Large intestine (tissue), 3 donors: Measurements from ENCODE around the gene NIN. TPM values are rescaled to one million over a fixed set of nuclear protein-coding genes. Genes with fewer than 3 reads are reported as not detected.

Source experiments
- DNase-seq, 2 donors: peaks; one replicate each; pipeline versions ENCODE4 v3.0.0 to v3.0.0-alpha.2; 2013
- H3K27ac ChIP-seq: one replicate; pipeline ENCODE4 v1.5.1; 2013; ENCODE audit warnings: low read length
- H3K27me3 ChIP-seq: 2 replicates; pipeline ENCODE4 v1.6.1; 2013; ENCODE audit warnings: low read length; ENCODE audit not compliant: control insufficient read depth, insufficient read depth
- H3K36me3 ChIP-seq: 2 replicates; pipeline ENCODE4 v1.6.1; 2013; ENCODE audit warnings: low read length; ENCODE audit not compliant: control insufficient read depth, insufficient read depth
- H3K4me1 ChIP-seq: one replicate; pipeline ENCODE4 v1.6.1; 2013; ENCODE audit warnings: low read length; ENCODE audit not compliant: control insufficient read depth, insufficient read depth
- H3K4me3 ChIP-seq: one replicate; pipeline ENCODE4 v1.5.1; 2013; ENCODE audit warnings: low read length
- H3K9me3 ChIP-seq: one replicate; pipeline ENCODE4 v1.6.1; 2013; ENCODE audit warnings: mild to moderate bottlenecking, low read depth, low read length, moderate library complexity; ENCODE audit not compliant: control insufficient read depth
- WGBS: methylation state at CpG from one replicate; pipeline ENCODE4 v1.1.5; 2013; ENCODE audit warnings: low lambda C conversion rate; ENCODE audit not compliant: insufficient coverage; 5-methylcytosine and 5-hydroxymethylcytosine counted together
- polyA plus RNA-seq: library from polyadenylated mRNA; unstranded; fragments of 120-200 nt; gene quantifications from one replicate; pipeline ENCODE4 v1.2.1, GENCODE V29; 2013

NIN gene
- polyA plus RNA-seq, 1 donor = 8.2 TPM

DNA sequence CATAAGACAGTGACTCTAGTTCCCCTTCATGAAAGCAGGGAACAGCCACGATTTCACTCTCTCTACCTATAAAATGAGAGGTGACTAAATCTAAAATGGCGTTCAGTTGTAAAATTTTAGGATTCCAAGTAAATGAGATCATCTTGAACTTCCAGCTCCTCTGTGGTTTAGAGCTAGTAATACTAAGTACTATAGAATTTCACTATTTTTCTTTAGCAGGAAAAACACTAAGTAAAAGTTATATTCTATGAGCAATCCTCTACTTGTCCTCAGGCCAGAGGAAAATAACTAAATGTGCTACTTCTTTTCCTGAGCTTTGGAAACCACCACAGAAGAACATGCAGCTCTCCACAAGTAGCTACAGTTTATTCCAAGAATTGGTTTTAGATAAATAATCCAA, 55.6 kb downstream of the NIN start:
- H3K9me3 ChIP-seq = no peaks in the 10 kb centered on the region
- H3K4me3 ChIP-seq = no peak overlapping the region
- no peak for DNase-seq
- no peaks in the 10 kb centered on the region for H3K27me3 ChIP-seq
- no peak overlapping the region for H3K27ac ChIP-seq
- H3K4me1 ChIP-seq = no peaks in the 10 kb centered on the region
- peaks cover 7% of the 10 kb centered on the region for H3K36me3 ChIP-seq
- 80% methylated on average over 2 of the region's 2 CpGs for WGBS

DNA sequence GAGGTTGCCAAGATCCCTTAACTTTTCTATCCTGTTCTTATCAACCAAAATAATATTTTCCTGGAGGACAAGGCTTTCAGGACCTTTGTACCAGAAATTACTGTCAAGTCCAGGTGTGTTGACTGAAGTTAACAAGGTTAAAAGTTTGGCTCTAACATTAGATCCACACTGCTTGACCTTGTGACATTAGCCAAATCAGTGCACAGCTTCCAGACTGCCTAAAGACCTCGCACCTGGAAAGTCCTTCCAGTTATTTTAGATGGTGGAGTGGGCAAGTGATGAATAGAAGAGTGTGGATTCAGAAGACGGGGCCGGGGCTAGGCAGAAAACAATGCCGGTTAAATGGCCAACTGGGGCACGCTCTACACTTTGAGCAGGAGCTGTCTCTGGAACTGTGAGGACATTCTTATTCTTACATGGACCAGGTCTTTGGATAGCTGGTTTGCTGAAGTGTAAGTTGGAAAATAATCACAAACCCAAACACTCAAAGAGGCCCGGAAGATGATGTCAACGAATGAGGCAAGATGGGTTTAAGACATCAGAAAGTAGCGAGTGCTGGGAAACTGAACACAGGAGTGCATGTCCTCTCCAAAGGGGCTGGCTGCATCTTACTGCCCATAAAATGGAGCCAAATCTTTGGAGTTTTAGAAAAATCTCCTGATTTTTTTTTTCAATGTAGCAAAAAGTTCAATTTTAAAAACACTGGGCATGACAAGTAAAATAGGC, 56.3 kb downstream of the NIN start:
- DNase-seq = no peak
- WGBS = 90% methylated on average over 8 of the region's 8 CpGs
- Histone ChIP-seq H3K27me3 (no peaks in the 10 kb centered on the region), H3K27ac (no peak overlapping the region), H3K9me3 (no peaks in the 10 kb centered on the region), H3K4me1 (no peaks in the 10 kb centered on the region), H3K36me3 (peaks cover 14% of the 10 kb centered on the region), H3K4me3 (no peak overlapping the region)

DNA sequence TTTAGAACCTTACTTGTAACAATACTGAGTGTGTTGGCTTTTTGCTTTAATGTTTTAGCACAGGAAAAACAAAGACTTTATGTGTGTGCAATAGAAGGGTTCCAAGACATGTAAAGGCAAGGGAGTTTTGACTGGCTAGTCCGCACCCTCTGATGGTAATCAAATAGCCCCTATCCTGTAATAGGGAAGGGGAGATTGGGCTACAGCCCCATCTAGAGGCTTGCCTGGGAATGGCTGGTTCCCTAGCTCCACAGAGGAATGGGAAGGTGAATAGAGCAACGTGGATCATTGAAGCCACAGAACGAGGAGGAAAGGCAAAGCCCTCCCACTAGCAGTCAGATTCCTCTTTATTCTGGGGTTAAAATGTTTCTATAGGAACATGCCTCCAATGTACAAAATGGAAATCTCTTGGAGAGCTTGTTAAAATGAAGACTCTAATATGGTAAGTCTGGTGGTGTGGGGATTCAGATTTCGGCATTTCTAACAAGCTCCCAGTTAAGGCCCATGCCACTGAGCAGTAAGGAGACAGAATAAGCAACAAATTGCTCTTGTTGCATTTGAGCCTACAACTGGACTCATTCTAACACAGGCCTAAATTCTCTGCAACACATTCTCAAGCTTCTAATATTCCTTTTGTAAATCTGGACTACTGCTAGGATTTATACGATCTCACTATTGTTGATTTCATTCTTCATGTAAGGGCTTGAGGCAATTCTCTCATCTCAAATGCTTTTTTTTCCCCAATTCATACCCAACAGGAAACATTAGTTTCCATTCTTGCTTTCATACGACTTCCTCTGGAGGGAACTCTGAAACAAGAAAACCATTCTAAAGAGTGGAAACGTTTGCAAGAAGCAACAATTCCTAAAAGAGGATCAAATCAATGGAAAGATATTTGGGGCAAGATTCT, 57.1 kb downstream of the NIN start:
- no peaks in the 10 kb centered on the region for H3K4me1 ChIP-seq
- 63% methylated on average over 2 of the region's 7 CpGs for WGBS
- DNase-seq = no peak

DNA sequence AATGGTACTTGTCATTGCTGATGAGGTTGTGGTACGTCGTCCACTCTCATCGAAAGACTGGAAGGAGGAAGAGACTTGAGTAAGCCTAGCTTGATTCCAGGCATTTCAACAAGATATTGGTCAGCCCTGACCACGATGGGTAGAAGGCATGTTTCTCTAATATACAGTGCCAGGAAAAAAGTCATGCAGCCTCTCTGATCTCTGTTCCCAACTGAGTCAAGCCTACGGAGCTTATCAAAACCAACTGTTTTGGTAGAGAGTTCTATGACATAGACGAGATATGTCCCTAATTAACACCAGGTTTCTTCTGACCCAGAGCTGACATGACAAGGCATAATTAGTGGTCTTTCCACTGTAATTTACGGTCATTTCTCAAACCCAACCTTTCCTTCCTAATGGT, 58.5 kb downstream of the NIN start:
- no peak overlapping the region for H3K27ac ChIP-seq
- H3K27me3 ChIP-seq = no peaks in the 10 kb centered on the region
- H3K4me3 ChIP-seq = no peak overlapping the region
- H3K36me3 ChIP-seq = peaks cover 18% of the 10 kb centered on the region
- H3K9me3 ChIP-seq = no peaks in the 10 kb centered on the region
- WGBS = 100% methylated on average over 1 of the region's 7 CpGs
- H3K4me1 ChIP-seq = no peaks in the 10 kb centered on the region
- DNase-seq = no peak

More for the DNA sequence above, 57.1 kb downstream of the NIN start:
- Histone ChIP-seq H3K9me3 (no peaks in the 10 kb centered on the region), H3K27me3 (no peaks in the 10 kb centered on the region), H3K27ac (no peak overlapping the region), H3K36me3 (peaks cover 18% of the 10 kb centered on the region), H3K4me3 (no peak overlapping the region)

DNA sequence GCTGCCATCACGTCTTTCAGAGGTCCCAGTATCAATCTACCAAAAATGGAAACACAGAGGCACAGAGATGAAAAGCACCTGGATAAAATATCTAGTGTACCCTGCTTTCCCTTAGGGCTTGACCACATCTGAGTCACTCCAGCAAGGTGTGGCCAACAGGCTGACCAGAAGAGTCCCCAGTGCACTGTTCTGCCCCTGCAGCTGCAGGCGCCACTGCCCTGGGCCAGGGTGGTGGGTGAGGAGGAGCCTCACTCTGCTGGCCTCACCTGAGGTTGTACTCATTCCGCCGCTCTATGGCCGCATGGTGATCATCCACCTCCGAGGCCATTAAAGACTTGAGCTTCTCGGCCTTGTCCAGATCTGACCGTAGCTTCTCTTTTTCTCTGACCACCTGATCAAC, 60.4 kb downstream of the NIN start:
- WGBS = 100% methylated on average over 1 of the region's 8 CpGs
- Histone ChIP-seq H3K4me1 (no peaks in the 10 kb centered on the region), H3K36me3 (peaks cover 22% of the 10 kb centered on the region)

DNA sequence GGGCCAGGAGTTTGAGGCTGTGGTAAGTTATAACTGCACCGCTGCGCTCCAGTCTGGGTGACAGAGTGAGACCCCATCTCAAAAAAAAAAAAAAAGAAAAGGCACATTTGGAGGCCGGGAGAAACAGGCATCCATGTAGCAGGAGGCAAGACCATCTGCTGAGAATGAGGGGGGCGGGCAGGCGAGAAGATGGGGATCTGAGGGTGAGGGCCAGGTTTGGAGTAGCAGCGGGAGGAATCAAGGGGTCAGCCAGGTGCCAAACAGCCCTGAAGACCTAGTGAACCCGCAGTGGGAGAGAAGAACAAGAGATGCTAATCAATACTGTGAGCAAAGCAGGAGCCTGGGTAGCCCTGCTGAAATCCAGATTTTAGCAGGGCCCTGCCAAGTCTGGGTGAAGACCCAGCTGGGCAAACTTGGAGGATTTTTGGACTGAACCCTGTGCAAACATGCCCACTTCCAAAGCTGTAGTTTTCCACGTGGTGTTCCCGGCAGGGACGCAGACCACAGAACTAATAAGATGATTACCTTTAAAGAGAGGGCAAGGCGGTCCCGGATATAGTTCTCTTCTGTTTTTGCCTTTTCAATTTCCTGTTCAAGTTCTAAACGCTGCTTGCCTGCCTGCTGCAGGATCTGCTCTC, 61.0 kb downstream of the NIN start:
- no peak overlapping the region for H3K4me3 ChIP-seq
- no peak for DNase-seq
- H3K27me3 ChIP-seq = no peaks in the 10 kb centered on the region
- no peak overlapping the region for H3K27ac ChIP-seq
- H3K4me1 ChIP-seq = no peaks in the 10 kb centered on the region
- H3K9me3 ChIP-seq = no peaks in the 10 kb centered on the region
- WGBS = 80% methylated on average over 3 of the region's 13 CpGs
- peaks cover 22% of the 10 kb centered on the region for H3K36me3 ChIP-seq

More for the DNA sequence above, 60.4 kb downstream of the NIN start:
- DNase-seq = no peak
- Histone ChIP-seq H3K27me3 (no peaks in the 10 kb centered on the region), H3K9me3 (no peaks in the 10 kb centered on the region), H3K4me3 (no peak overlapping the region), H3K27ac (no peak overlapping the region)

DNA sequence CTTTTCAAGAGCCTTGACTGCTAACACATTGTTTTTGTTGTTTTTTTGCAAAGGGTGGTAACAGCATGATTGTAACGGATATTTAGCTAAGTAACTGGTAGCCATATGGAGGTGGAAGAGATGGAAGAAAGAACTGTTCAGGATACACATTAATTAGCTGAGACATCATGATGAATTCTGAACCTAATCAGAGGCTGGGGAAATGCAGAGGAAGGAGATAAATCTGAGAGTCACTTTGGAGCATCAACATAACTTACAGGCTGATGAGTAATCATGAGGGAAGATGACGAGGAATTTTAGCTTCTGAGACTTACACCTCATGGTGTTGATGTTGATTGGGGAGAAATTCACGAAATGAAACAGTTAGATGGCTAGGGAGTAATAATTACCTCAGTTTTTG, 62.3 kb downstream of the NIN start:
- no peak for DNase-seq
- 100% methylated on average over 1 of the region's 3 CpGs for WGBS
- Histone ChIP-seq H3K4me3 (no peak overlapping the region), H3K4me1 (no peaks in the 10 kb centered on the region), H3K27me3 (no peaks in the 10 kb centered on the region), H3K27ac (no peak overlapping the region), H3K36me3 (peaks cover 22% of the 10 kb centered on the region), H3K9me3 (no peaks in the 10 kb centered on the region)

DNA sequence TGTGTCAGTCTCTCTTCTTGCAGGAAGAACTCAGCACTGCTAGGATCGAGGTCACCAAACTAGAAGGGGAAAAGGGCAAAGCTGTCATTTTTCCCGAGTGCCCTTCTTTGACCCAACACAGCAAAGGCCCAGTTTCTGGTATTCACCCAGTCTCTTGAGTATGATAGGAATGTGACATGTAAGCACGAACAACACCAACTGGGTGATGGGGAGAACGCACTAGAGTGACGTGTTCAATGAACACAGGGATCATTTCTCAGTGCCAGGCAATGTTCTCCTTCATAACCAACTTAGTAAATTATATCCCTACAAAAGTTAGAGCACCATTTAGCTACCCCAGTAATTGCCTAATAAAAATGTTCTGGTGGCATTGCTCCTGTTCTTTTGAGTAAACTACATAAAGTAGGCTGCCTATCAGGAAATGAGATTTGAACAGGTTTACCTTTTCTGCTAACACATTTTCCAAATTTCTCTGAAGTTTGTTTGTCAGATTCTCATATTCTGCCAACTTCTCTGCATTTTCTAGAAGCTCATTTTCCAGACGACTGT, 64.5 kb downstream of the NIN start:
- DNase-seq = no peak
- Histone ChIP-seq H3K27ac (no peak overlapping the region), H3K36me3 (peaks cover 28% of the 10 kb centered on the region), H3K4me3 (no peak overlapping the region), H3K4me1 (no peaks in the 10 kb centered on the region), H3K9me3 (no peaks in the 10 kb centered on the region), H3K27me3 (no peaks in the 10 kb centered on the region)
- WGBS = no CpG with 5 or more reads among the region's 6 CpGs

DNA sequence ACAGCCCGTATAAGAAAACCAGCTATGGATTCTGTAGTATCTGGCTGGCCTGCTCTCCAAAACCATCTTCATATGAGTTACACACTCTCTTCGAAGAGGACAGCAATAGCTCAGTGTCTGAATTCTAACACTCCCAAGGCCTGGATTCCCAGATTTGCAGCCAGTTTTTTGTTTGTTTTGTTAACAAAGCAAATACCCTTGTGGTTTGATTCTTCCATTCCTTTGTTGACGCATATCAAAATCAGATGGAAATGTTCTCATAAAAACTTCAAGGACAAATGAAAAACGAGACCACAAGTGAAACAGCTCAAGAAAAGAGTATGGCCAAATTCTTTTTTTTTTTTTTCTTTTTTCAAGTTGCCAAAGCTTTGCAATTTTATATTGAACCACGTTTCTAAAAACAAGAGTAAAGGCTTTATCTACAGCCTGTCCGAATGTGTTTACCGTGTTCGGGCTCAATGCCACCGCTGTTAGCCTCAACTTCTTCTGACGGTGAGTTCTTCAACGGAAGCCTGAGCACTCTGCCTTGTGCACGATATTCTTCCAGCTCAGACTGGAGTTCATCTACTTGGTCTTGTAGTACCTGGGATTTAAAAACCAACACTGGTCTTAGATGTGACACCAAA, 67.5 kb downstream of the NIN start:
- 67% methylated on average over 3 of the region's 12 CpGs for WGBS
- H3K4me3 ChIP-seq = no peak overlapping the region
- H3K27me3 ChIP-seq = no peaks in the 10 kb centered on the region
- no peaks in the 10 kb centered on the region for H3K9me3 ChIP-seq
- no peak overlapping the region for H3K27ac ChIP-seq
- H3K36me3 ChIP-seq = peaks cover 11% of the 10 kb centered on the region
- no peak for DNase-seq
- H3K4me1 ChIP-seq = no peaks in the 10 kb centered on the region

DNA sequence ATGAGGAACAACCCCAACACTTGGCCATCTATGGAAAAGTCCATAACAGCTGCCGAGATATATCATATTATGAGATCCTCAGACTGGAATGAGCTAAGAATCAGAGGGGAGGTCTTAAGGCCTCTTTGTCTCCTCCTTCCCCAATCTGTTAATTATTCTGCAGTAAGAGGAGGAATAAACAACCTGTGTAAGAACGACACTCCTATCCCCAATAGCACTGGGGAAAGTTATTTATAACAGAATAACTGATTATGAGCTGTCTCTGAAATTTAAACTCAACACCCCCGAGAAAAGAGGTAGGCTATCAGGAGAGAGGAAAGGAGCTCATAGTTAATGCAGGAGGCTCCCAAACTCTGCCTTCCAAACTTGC, 68.0 kb downstream of the NIN start:
- H3K4me1 ChIP-seq = no peaks in the 10 kb centered on the region
- no CpG with 5 or more reads among the region's 3 CpGs for WGBS
- no peak overlapping the region for H3K4me3 ChIP-seq
- no peaks in the 10 kb centered on the region for H3K9me3 ChIP-seq
- peaks cover 14% of the 10 kb centered on the region for H3K36me3 ChIP-seq
- H3K27me3 ChIP-seq = peaks cover 2% of the 10 kb centered on the region
- DNase-seq = no peak
- no peak overlapping the region for H3K27ac ChIP-seq
